GM19193 (cell line): ENCODE data around the gene GPAM.
A peak's percentile ranks its signal among the peaks of the same experiment; 100 is the strongest.

Experiments
- POLR2A ChIP-seq: IDR thresholded peaks from 4 replicates; pipeline ENCODE4 v1.6.1; 2011; ENCODE audit not compliant: insufficient read depth, insufficient read length; ENCODE audit errors: extremely low read depth

Gene GPAM

GRCh38 chr10:112218960-112219359 lies 35.4 kb upstream of the GPAM start:
- TF ChIP-seq POLR2A: no peak

GRCh38 chr10:112218036-112218390 lies 34.4 kb upstream of the GPAM start:
- no peak for TF ChIP-seq POLR2A

- TF ChIP-seq POLR2A: no peak
These were observed 33.9 kb upstream of the GPAM start for GRCh38 chr10:112217386-112218035.

GRCh38 chr10:112216966-112217365 lies 33.4 kb upstream of the GPAM start:
- no peak for TF ChIP-seq POLR2A

DNA sequence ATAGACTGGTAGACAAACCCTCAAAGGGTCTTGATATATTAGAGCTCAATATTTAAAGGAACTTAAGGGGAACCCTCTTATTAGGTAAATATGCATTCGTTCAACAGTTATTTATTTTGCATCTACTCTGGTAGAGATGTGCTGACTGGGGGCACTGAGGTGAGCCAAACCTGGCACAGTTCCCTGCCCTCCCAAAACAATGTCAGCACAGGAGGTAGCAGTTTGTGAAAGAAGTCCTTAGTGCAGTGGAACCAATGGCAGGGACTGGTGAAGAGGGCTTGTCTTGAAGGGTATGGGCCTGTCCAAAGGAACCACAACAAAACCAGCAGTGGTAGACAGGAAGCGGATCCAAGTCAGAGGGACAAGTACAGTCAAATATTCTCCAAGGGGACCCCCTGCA lies 32.6 kb upstream of the GPAM start:
- TF ChIP-seq POLR2A: no peak

- peak; percentile 18 for TF ChIP-seq POLR2A
These were observed 31.8 kb upstream of the GPAM start for GRCh38 chr10:112215342-112215774.

- no peak for TF ChIP-seq POLR2A
These were observed 30.8 kb upstream of the GPAM start for GRCh38 chr10:112214298-112214926.

- TF ChIP-seq POLR2A: no peak
These were observed 30.3 kb upstream of the GPAM start for GRCh38 chr10:112213836-112214235.

GRCh38 chr10:112213098-112213823 lies 29.7 kb upstream of the GPAM start:
- TF ChIP-seq POLR2A: no peak

GRCh38 chr10:112210666-112211065 lies 27.1 kb upstream of the GPAM start:
- TF ChIP-seq POLR2A: no peak

DNA sequence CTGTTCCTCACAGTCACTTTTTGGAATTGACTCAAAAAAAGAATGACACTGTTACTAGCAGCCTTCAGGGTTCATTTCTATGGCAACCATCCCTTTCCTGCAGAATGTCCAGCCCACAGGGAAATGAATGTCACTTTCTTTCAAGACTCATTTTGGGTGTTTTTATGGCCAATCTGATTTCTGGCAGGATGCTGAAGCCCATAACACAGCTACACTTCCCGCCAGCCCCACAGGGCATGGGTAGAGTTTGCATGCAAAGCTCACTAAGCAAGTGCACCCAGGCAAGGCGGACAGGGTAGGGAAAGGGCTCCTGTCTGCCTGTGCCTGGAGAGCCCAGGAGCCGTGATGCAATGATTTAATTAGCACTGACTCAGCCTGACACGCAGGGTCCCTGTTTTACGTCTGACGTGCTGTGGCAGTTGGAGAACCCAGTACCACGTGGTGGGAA lies 26.1 kb upstream of the GPAM start:
- TF ChIP-seq POLR2A: no peak

DNA sequence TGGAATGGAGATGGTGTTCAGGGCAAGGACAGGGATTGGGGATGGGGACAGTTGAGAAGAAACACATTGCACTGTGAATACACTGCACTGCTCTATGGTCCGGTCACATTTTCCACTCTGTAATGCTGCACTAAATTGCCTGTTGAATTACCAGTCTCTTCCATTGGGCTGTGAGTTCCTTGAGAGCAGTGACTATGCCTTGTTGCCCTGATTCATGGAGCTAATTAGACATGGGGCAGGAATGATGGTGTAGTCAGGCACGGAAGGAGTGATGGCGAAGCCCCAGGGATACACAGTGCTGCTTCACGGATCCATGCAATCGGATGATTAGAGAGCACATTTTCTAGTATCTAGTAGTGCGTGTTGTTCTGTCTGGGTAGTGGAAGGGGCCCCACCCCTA lies 25.4 kb upstream of the GPAM start:
- TF ChIP-seq POLR2A: no peak

- TF ChIP-seq POLR2A: no peak
These were observed 24.7 kb upstream of the GPAM start for GRCh38 chr10:112208292-112208691.

DNA sequence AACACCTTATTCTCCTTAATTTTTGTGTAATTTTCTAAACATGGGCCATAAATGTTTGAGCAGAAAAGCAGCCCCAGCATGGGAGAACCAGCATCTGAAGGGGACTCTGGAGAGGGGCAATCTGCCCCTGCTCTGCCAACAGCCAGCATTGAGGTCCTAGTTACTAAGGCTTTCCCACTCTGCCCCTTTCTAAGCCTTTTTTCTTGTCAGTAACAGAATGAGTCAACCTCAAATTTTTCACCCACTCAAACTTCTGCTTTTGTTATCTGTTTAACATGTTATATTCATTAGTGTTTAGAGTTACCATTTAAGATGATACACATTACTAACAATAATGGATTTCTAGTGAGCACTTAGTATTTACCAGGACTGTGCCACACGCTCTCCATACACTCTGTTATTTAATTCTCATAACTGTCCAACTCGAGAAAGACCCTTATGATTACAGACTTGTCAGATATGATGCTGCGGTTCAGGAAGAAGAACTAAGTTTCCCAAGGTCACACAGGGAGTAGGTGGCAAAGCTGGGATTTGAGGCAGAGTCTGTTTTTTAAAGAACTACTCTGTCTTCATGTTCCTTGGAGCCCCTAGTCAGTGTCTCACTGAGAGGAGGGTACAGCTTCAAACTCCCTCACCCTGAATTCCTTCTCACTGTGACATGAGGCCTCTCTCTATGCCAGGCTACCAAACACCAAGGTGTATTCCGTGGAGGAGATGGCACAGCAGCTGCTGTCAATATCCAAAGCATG lies 19.9 kb upstream of the GPAM start:
- TF ChIP-seq POLR2A: no peak

DNA sequence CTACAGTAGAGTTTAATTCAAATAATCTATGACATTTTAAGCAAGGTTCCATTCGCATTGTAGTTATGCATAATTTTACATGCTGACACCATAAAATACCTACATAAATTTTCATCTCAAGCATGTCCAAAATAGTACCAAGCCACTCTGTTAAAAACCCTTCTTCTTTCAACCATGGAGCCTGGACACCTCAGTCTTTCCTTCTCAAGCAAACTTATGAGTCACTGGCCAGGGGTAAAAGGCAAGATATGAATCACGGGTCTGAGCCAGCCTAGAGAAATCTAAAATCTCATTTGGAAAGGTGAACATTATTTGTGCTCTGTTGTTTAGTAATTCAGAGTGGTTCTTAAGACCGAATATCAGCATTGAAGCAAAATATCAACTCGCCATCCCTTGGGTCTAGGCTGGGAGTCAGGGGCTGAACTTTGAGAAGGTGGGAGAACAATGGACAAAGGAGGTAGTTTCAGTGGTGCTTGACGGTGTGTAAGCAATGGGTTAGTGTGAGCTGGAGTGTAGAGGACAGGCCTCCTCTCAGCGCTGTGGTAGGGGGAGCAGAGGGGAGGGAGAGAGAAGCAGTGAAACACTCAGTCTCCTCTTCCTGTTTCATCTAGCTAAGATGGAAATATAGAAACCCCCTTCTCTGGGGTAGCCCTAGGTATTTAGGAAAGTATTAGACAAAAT lies 19.1 kb upstream of the GPAM start:
- TF ChIP-seq POLR2A: no peak
